Colonic mucosa (tissue), 4 donors: Measurements from ENCODE around the gene IRF2. TPM values are rescaled to one million over a fixed set of nuclear protein-coding genes. Genes with fewer than 3 reads are reported as not detected.

Experiments
- DNase-seq: peaks from one replicate; pipeline ENCODE4 v3.0.0-alpha.2; 2020
- H3K27ac ChIP-seq: fragments of 200-600 bp; one replicate; pipeline ENCODE4 v1.8.0; 2021
- H3K27me3 ChIP-seq: fragments of 200-600 bp; one replicate; pipeline ENCODE4 v1.8.0; 2021
- H3K36me3 ChIP-seq: fragments of 200-600 bp; one replicate; pipeline ENCODE4 v1.8.0; 2021
- H3K4me1 ChIP-seq: fragments of 200-600 bp; one replicate; pipeline ENCODE4 v1.8.0; 2021; ENCODE audit warnings: mild to moderate bottlenecking
- H3K4me3 ChIP-seq: fragments of 200-600 bp; one replicate; pipeline ENCODE4 v1.8.0; 2021
- H3K9ac ChIP-seq, 2 donors: one replicate each; pipeline ENCODE4 v1.7.0; 2013; ENCODE audit warnings: control low read depth in 2 of 2, low read depth in 2 of 2, low read length in 2 of 2
- H3K9me3 ChIP-seq: fragments of 200-600 bp; one replicate; pipeline ENCODE4 v1.8.0; 2021
- CTCF ChIP-seq: fragments of 200-600 bp; IDR thresholded peaks from one replicate; pipeline ENCODE4 v1.8.0; 2022; ENCODE audit warnings: antibody characterized with exemption, mild to moderate bottlenecking
- intact Hi-C: fragments of 100-400 bp; cut with DNase I; formaldehyde crosslinking; loops from one replicate; pipeline ENCODE4 v1.14.1; 2022
- total RNA-seq, 2 donors: library from RNA; stranded (reverse); fragmentation: NEBNext Ultra II Directional in 1 of 2; extraction: Animal tissue kit (Norgen Biotek cat#: 25700) in 1 of 2; gene quantifications; one replicate each; pipeline ENCODE4 v1.2.1, GENCODE V29; 2021
- donor health status: healthy.
- donor health status: DM: no; HTN: no; CAD: no.
- donor health status: DM: no; HTN: no; CAD: no.

The IRF2 gene
- total RNA-seq, 2 donors from 2014 or later = 36.2 to 61.9 TPM

- peaks cover 14% of the 10 kb centered on the region for H3K4me1 ChIP-seq
- H3K4me3 ChIP-seq = no peak overlapping the region
- DNase-seq = no peak
- no peaks in the 10 kb centered on the region for H3K9me3 ChIP-seq
- H3K27ac ChIP-seq = no peak overlapping the region
- no peak overlapping the region for H3K9ac ChIP-seq
- H3K36me3 ChIP-seq = no peaks in the 10 kb centered on the region
- intact Hi-C loops = no loop called here
- TF ChIP-seq CTCF = no peak
- H3K27me3 ChIP-seq = no peaks in the 10 kb centered on the region
Observed at GRCh38 chr4:184352891-184353290, 121.5 kb downstream of the IRF2 start.

- H3K27ac ChIP-seq = no peak overlapping the region
- peaks cover 23% of the 10 kb centered on the region for H3K4me1 ChIP-seq
- H3K9ac ChIP-seq = no peak overlapping the region
- H3K27me3 ChIP-seq = no peaks in the 10 kb centered on the region
- no peak for TF ChIP-seq CTCF
- DNase-seq = no peak
- H3K36me3 ChIP-seq = no peaks in the 10 kb centered on the region
- intact Hi-C loops = no loop called here
- no peak overlapping the region for H3K4me3 ChIP-seq
- no peaks in the 10 kb centered on the region for H3K9me3 ChIP-seq
Observed at GRCh38 chr4:184351560-184352451, 122.5 kb downstream of the IRF2 start.

- intact Hi-C loops = no loop called here
- H3K4me1 ChIP-seq = peaks cover 25% of the 10 kb centered on the region
Observed at GRCh38 chr4:184350964-184351363, 123.4 kb downstream of the IRF2 start.

GRCh38 chr4:184350213-184350817 is 124.0 kb downstream of the IRF2 start:
- no peak for DNase-seq
- H3K9ac ChIP-seq = peak overlapping the region in 1 of 2 donors; percentile 85
- TF ChIP-seq CTCF = no peak
- H3K27me3 ChIP-seq = no peaks in the 10 kb centered on the region
- peaks cover 31% of the 10 kb centered on the region for H3K4me1 ChIP-seq
- H3K4me3 ChIP-seq = no peak overlapping the region
- H3K27ac ChIP-seq = peak overlapping the region; percentile 94
- no peaks in the 10 kb centered on the region for H3K36me3 ChIP-seq
- H3K9me3 ChIP-seq = no peaks in the 10 kb centered on the region
- intact Hi-C loops = no loop called here

More at GRCh38 chr4:184350964-184351363, 123.4 kb downstream of the IRF2 start:
- no peak for TF ChIP-seq CTCF
- Histone ChIP-seq H3K9ac (no peak overlapping the region), H3K27ac (no peak overlapping the region), H3K36me3 (no peaks in the 10 kb centered on the region), H3K9me3 (no peaks in the 10 kb centered on the region), H3K4me3 (no peak overlapping the region), H3K27me3 (no peaks in the 10 kb centered on the region)
- DNase-seq = no peak

GRCh38 chr4:184349283-184350039 is 124.9 kb downstream of the IRF2 start:
- no peak for TF ChIP-seq CTCF
- H3K4me1 ChIP-seq = peaks cover 37% of the 10 kb centered on the region
- H3K4me3 ChIP-seq = no peak overlapping the region
- H3K36me3 ChIP-seq = no peaks in the 10 kb centered on the region
- peak overlapping the region in 1 of 2 donors; percentile 85 for H3K9ac ChIP-seq
- intact Hi-C loops = loop anchor here (5.0 kb wide), 1 partner anchor 33 kb away; no protein-coding TSS in a partner anchor
- H3K9me3 ChIP-seq = no peaks in the 10 kb centered on the region
- no peaks in the 10 kb centered on the region for H3K27me3 ChIP-seq
- peak overlapping the region; percentile 94 for H3K27ac ChIP-seq
- peak; percentile 57 for DNase-seq
